ENCODE measurements around the gene PROK1. TPM values are rescaled to one million over a fixed set of nuclear protein-coding genes. Genes with fewer than 3 reads are reported as not detected.

The PROK1 gene
- total RNA-seq, 8 experiments from 2014 or later = 0.13 to 0.57 (median 0.25) TPM; not detected in 4

DNA sequence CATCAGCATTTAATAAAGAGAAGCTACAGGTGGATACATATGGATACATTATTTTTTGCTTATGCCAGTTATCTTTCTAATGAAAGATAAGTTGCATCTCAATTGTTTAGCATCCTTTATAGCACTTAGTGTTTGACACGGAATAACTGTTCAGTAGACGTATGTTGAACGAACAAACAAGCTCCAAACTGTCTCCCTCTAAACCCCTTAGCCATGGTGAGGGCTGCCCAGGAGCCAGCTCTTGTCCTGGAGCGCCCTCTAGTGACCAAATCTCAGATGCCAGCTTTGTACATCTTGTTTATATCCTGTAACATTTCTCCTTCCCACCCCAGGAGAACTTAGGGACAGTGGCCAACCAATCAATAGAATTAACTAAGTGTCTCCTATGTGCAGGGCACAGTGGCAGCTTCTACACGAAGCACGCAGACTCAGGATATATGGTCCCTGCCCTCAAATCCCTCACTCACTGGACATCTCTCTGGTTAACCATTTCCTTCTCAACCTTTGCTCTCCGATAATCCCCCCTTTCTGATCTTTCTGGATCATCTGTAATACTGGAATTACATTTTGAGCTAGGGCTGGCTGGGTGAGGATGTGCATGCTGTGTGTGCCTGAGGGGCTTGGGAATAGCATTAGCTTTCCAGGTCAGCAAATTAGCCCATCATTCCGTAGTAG is 45.1 kb downstream of the PROK1 start:
- in situ Hi-C loops (cut with MboI; ENCODE audit: low pct_unique_long_range_greater_than_20kb in 2 of 9, low sequenced_read_pairs in 9 of 9, unreplicated experiment in 9 of 9) = loop anchor here in 1 of 9 experiments (10.0 kb wide), 1 partner anchor 291 kb away; no protein-coding TSS in a partner anchor
- ATAC-seq (replicated peaks in 6 of 8) = peak; percentile 72 to 98 (median 78)

DNA sequence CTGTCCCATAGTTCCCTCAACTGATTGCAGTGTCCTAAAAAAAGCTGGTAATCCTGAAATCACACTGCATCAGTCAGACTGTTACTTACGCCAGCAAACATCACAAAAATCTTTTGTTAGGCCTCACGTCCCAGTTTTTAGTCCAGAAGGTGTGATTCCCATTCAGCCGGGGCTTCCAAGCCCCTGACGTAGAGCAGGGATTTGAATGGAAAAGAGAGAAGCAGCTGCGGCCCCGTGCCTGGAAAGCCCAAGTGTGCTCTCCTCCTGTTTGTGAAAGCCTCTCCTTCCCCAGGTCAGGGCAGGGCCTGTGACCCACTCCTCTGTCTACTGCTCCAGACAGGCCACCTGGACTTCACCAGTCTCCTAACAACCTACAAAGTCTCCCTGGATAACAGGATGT is 47.3 kb downstream of the PROK1 start:
- no peak for ATAC-seq (replicated peaks in 6 of 8)
- in situ Hi-C loops (cut with MboI; ENCODE audit: low pct_unique_long_range_greater_than_20kb in 2 of 9, low sequenced_read_pairs in 9 of 9, unreplicated experiment in 9 of 9) = loop anchor here in 1 of 9 experiments (10.0 kb wide), 1 partner anchor 293 kb away; no protein-coding TSS in a partner anchor
- WGBS, 10 experiments = 0 to 62% (median 55%) methylated on average over 1 to 6 of the region's 6 CpGs; no CpG with 5 or more reads in 1 of the 10 experiments
- H3K27ac ChIP-seq = no peak overlapping the region
- H3K4me1 ChIP-seq (replicated peaks in 1 of 2) = peaks cover 23 to 28% of the 10 kb centered on the region in 2 donors
- no peak overlapping the region for H3K4me3 ChIP-seq

More for the DNA sequence above, 45.1 kb downstream of the PROK1 start:
- H3K4me1 ChIP-seq (replicated peaks in 1 of 2) = peaks cover 23 to 28% of the 10 kb centered on the region in 2 donors
- no peak overlapping the region for H3K27ac ChIP-seq
- WGBS, 10 experiments = 5 to 57% (median 26%) methylated on average over 1 to 8 of the region's 8 CpGs; no CpG with 5 or more reads in 2 of the 10 experiments
- H3K4me3 ChIP-seq = no peak overlapping the region

DNA sequence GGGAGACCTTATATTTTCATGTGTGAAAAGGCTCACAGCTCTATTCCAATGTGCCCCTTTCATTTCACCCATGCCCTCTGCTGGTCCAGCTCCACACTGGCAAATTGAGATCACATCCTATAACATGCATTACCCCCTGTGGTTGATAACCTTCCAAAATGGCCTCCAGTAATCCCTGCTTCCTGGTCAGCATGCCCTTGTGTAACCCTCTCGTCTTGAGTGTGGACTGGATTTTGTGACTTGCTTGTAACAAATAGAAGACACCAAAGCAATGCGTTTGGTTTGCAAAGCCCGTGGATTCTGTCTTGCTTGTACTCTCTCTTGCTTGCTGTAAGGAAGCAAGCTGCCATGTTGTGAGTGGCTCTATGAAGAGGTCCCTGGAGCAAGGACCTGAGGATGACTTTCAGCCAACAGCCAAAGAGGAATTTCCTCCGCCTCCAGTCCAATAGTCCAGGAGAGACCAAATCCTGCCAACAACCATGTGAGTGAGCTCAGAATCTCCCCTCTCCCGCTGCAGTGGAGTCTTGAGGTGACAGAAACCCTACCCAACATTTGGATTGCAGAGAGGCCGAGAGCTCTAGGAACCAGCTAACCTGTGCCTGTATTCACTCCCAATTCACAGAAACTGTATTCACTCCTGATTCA is 50.7 kb downstream of the PROK1 start:
- in situ Hi-C loops (cut with MboI; ENCODE audit: low pct_unique_long_range_greater_than_20kb in 2 of 9, low sequenced_read_pairs in 9 of 9, unreplicated experiment in 9 of 9) = loop anchor here in 6 of 9 experiments (25.0 kb wide), 3 partner anchors 111 to 486 kb away; partner anchors contain the start of gene KCNA2 (in 4 of the 6)
- no peak for ATAC-seq (replicated peaks in 6 of 8)
- no peak overlapping the region for H3K27ac ChIP-seq
- peaks cover 5 to 9% of the 10 kb centered on the region in 2 donors for H3K4me1 ChIP-seq (replicated peaks in 1 of 2)
- 37 to 96% (median 80%) methylated on average over 1 to 6 of the region's 6 CpGs; no CpG with 5 or more reads in 3 of the 10 experiments for WGBS, 10 experiments
- no peak overlapping the region for H3K4me3 ChIP-seq

DNA sequence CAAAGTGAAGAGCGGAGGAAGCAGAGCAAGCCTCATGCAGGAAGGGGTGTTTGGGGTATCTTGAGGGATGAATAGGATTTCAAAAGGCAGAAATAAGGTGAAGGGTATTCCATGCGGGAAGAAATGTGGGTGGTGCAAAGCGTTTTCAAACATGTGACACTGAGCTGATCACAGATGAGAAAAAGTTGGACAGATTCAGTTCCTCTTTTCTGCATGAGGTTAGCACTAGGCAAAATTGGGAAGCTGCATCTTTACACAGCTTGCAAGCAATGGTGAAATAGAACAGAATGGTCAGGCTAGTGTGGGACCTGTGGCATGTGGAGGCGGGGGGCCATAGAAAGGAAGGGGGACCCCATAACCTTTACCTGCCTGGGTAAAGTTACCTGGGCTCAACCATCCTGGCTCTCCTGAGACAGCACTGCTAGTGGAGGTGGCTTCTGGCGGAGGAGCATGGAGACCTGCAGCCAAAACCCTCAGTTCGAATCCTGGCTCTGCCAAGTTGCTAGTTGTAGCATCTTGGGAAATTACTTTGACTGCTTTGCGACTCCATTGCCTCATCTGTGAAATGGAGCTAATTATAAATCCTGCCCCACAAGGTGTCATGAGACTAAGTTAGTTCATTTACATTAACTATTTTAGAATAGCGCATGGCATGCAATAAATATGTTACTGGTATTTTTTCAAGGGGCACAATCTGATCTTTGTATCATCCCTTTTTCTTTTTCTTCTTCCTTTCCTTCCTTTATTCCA is 51.6 kb downstream of the PROK1 start:
- WGBS, 10 experiments = 33 to 83% (median 60%) methylated on average over 2 to 8 of the region's 8 CpGs
- no peak overlapping the region for H3K27ac ChIP-seq
- in situ Hi-C loops (cut with MboI; ENCODE audit: low pct_unique_long_range_greater_than_20kb in 2 of 9, low sequenced_read_pairs in 9 of 9, unreplicated experiment in 9 of 9) = loop anchor here in 6 of 9 experiments (25.0 kb wide), 3 partner anchors 110 to 485 kb away; partner anchors contain the start of gene KCNA2 (in 4 of the 6)
- H3K4me1 ChIP-seq (replicated peaks in 1 of 2) = peaks cover 5 to 6% of the 10 kb centered on the region in 2 donors
- no peak for ATAC-seq (replicated peaks in 6 of 8)
- no peak overlapping the region for H3K4me3 ChIP-seq

DNA sequence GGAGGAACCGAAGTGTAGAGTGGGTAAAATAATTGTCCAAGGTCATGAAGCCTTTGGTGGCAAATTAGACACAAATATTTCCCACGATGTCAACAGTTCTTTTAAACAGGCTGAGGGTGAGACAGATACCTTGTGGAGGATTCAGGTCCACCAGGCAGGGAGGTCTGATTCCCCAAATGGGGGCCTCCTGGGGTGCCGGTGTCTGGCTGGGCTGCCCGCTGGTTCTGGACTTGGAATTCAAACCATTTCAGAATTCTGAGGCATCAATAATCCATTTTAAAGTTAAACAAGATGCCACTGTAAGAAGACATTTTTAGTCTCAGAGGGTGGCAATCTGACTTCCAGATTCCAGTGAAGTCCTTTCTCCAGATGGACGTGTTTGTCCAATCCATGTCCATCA is 52.5 kb downstream of the PROK1 start:
- in situ Hi-C loops (cut with MboI; ENCODE audit: low pct_unique_long_range_greater_than_20kb in 2 of 9, low sequenced_read_pairs in 9 of 9, unreplicated experiment in 9 of 9) = loop anchor here in 6 of 9 experiments (25.0 kb wide), 3 partner anchors 109 to 484 kb away; partner anchors contain the start of gene KCNA2 (in 4 of the 6)
- Histone ChIP-seq H3K4me3 (no peak overlapping the region), H3K27ac (no peak overlapping the region), H3K4me1 (replicated peaks in 1 of 2) (no peaks in the 10 kb centered on the region)
- no peak for ATAC-seq (replicated peaks in 6 of 8)
- 18 to 89% (median 81%) methylated on average over 1 to 5 of the region's 5 CpGs for WGBS, 10 experiments

DNA sequence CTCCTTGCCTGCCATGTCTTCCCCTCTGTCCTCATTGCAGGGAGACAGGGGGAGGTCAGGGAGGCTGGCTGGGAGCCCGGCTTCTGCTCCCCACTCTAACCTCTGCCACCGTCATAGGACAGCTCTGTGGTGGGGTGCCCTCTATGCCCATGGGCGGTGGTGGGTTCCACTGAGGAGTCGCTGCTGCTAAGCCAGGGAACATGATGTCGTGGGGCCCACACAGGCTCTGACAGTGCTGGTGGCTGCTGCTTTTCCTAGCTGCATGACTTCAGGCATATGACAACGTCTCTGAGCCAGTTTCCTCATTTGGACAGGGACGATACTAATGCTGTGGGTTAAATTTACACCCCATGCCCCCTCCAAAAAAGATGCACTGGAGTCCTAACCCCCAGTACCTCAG is 53.3 kb downstream of the PROK1 start:
- in situ Hi-C loops (cut with MboI; ENCODE audit: low pct_unique_long_range_greater_than_20kb in 2 of 9, low sequenced_read_pairs in 9 of 9, unreplicated experiment in 9 of 9) = loop anchor here in 6 of 9 experiments (25.0 kb wide), 3 partner anchors 108 to 483 kb away; partner anchors contain the start of gene KCNA2 (in 4 of the 6)
- no peak overlapping the region for H3K4me3 ChIP-seq
- ATAC-seq (replicated peaks in 6 of 8) = peak in 1 of 8 experiments; percentile 80

DNA sequence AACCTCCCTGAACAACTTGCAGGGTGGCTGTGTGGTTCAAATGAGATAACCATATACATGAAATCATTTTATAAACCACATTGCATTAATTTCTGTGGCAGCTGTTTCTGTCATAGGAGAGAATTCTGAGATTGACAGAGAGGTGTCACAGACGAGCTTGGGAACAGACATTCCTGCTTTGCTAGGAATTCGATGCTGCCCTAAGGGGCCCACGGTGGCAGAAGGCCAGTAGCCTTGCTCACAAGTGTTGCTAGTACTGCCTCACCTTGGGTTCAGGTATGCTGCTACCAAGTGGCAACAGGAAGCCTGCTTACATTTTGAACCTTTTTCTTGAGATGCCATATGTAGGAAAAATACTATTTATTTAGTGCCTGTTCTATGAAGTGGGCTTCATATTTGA is 54.6 kb downstream of the PROK1 start:
- Histone ChIP-seq H3K4me3 (no peak overlapping the region), H3K27ac (no peak overlapping the region), H3K4me1 (replicated peaks in 1 of 2) (no peaks in the 10 kb centered on the region)
- in situ Hi-C loops (cut with MboI; ENCODE audit: low pct_unique_long_range_greater_than_20kb in 2 of 9, low sequenced_read_pairs in 9 of 9, unreplicated experiment in 9 of 9) = loop anchor here in 6 of 9 experiments (25.0 kb wide), 3 partner anchors 107 to 482 kb away; partner anchors contain the start of gene KCNA2 (in 4 of the 6)
- 0 to 64% (median 59%) methylated on average over 1 to 3 of the region's 3 CpGs; no CpG with 5 or more reads in 5 of the 10 experiments for WGBS, 10 experiments
- ATAC-seq (replicated peaks in 6 of 8) = no peak

More for the DNA sequence above, 53.3 kb downstream of the PROK1 start:
- no peak overlapping the region for H3K27ac ChIP-seq
- no peaks in the 10 kb centered on the region for H3K4me1 ChIP-seq (replicated peaks in 1 of 2)
- 0 to 100% (median 78%) methylated on average over 1 to 7 of the region's 7 CpGs; no CpG with 5 or more reads in 4 of the 10 experiments for WGBS, 10 experiments

DNA sequence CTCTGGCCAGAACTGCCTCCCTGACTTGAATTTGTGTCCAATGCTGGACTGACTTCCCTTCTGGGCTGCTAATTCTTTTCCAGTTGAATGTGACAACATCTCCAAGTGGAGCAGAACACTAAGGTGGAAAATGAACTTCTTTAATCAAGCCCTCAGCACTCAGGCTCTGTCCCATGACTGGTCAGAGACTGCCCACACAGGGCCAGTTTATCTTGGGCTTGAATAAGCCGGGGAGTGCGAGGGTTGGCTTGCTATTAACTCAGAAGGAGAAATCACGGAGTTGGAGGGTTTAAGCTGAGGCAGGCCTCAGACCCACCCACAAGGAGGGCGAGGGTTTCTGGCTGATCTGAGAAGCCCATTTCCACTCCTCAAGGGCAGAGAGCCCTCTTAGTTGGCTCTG is 55.6 kb downstream of the PROK1 start:
- 40 to 100% (median 75%) methylated on average over 2 to 4 of the region's 4 CpGs; no CpG with 5 or more reads in 3 of the 10 experiments for WGBS, 10 experiments
- ATAC-seq (replicated peaks in 6 of 8) = no peak
- no peak overlapping the region for H3K27ac ChIP-seq
- in situ Hi-C loops (cut with MboI; ENCODE audit: low pct_unique_long_range_greater_than_20kb in 2 of 9, low sequenced_read_pairs in 9 of 9, unreplicated experiment in 9 of 9) = loop anchor here in 6 of 9 experiments (25.0 kb wide), 3 partner anchors 106 to 481 kb away; partner anchors contain the start of gene KCNA2 (in 4 of the 6)
- no peaks in the 10 kb centered on the region for H3K4me1 ChIP-seq (replicated peaks in 1 of 2)
- no peak overlapping the region for H3K4me3 ChIP-seq

Other genes starting within 250 kb of the PROK1 start
- 1 to 10 TPM in 7 of 8 experiments, under 1 TPM in 1; 0.56 to 8.1 (median 4.5) TPM for gene KCNC4, start 240.8 kb upstream of the PROK1 start, total RNA-seq
- gene RBM15, start 111.8 kb upstream of the PROK1 start, total RNA-seq = 10 to 100 TPM; 17.9 to 49.7 (median 36.7) TPM
- 10 to 100 TPM in 3 of 8 experiments, 1 to 10 TPM in 5; 1.4 to 97.1 (median 3.3) TPM for gene SLC16A4, start 60.1 kb upstream of the PROK1 start, total RNA-seq
- 100 to 1,000 TPM; 129 to 365 (median 211) TPM for gene LAMTOR5, start 43.5 kb upstream of the PROK1 start, total RNA-seq
- under 1 TPM in 4 of 8 experiments, not detected in 4; 0.08 to 0.43 (median 0.21) TPM for gene KCNA10, start 68.0 kb downstream of the PROK1 start, total RNA-seq
- gene KCNA2, start 155.2 kb downstream of the PROK1 start, total RNA-seq = 1 to 10 TPM in 4 of 8 experiments, under 1 TPM in 4; 0.43 to 4.0 (median 0.97) TPM
- 1 to 10 TPM in 5 of 8 experiments, under 1 TPM in 1, not detected in 2; 0.10 to 4.3 (median 3.8) TPM for gene KCNA3, start 223.8 kb downstream of the PROK1 start, total RNA-seq

All from motor neuron (in vitro differentiated cells).